GM21381 (cell line): ENCODE results near the gene CDCA7L.
"Not testable (repeated sequence)": the region's sequence is repeated elsewhere in the genome, so short reads cannot be mapped to it uniquely, and the experiment has no call there.

Experiments
- ATAC-seq: cut with Tn5 transposase; IDR thresholded peaks from one replicate; pipeline ENCODE4 v1.9.1; 2021; ENCODE audit warnings: mild to moderate bottlenecking, moderate library complexity; ENCODE audit not compliant: unreplicated experiment

The CDCA7L gene

DNA sequence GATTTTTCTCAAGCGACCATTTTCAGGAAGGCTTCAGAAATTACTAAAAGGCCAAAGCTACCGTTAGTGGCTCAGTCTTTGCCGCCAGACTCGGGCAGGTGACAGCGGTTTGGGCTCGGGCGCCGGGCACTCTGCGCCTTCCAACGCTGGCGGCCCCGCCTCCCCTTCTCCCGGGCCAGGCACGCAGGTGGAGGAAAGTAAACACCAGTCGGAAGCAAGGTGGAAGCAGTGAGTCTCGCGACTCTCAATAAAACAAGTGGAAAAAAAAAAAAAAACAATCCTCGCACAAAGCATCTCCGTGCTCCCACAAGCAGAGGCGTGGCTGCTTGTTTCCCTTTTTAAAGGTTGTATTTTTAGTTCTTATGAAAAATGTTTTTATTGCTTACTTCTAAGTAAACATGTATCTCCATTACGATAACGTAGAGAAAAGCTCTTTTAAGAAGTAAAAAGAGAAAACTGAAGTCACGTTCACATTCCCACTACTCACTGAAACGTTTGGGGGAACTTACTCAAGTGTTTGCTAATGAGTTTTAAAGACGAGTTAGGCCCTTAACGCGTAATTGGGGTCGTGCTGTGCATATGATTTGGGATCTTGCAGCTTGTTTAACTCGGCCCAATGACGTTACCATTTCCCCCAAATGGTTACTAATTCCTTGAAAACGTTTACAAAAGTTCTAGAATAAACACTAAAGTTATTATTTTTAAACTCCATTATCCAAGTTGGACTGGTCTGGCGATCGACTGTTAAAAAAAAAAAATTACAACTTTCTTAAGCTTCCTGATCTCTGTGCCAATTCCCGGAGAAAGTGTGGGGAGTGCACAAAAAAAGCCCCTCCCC lies 864 bp downstream of the CDCA7L start:
- ATAC-seq = no peak

DNA sequence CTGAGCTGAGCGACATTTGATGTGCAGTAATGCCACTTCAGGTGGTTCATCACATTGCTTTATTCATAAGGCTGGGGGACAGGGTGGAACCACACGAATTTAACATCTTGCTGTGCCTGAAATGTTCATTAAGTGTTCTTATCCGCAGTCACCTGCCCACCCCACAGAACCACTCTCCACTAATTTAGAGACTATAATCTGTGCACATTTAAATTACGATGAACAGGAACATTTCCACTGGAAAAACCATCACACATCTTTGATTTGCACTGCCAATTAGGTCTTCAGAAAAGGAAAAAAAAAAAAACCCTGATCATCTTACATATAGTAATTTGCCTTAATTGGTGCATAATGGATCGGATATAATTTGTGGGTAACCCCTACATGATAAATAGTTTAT lies 2.3 kb downstream of the CDCA7L start:
- ATAC-seq = no peak

DNA sequence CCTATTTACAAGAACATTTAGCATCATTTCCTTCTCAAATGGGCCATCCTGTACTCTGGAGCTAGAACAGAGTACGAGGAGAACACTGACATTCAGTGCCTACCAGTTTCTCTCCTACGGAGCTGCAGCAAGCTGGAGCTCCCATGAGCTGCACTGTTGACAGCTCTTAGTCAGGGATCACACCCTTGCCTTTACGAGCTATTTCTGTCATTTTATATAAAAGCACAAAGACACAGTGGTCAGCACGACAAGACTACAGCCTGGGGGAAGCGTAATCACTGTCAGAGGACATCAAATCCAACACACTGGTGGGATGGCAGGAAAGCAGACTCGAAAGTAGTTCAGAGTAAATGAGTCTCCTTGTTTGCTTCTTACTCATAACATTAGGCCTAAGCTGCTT lies 2.7 kb downstream of the CDCA7L start:
- no peak for ATAC-seq

DNA sequence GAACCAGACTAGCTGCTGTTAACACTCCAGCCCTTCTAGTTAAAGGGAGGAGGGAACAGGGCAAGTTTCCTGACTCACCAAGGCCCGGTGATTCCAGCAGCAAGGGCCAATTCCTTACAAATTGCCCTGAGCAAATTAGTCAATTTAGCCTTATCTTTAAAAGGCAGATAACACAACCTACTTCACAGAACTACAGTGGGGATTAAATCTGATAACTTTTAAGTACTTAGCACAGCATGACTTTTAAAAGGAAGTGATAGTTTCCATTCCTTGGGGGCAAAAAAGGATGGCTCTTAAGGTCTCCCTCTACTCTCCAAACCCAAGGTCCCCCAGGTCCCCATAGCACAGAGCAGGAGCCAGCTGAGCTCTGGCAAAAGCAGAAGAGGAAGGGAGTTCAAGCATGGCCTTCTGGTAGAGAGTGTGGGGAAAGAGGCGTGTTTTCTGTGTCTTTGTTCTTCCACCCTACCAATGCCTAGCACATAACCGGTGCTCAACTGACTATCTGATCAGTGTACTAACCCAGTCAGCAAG lies 4.0 kb downstream of the CDCA7L start:
- no peak for ATAC-seq

DNA sequence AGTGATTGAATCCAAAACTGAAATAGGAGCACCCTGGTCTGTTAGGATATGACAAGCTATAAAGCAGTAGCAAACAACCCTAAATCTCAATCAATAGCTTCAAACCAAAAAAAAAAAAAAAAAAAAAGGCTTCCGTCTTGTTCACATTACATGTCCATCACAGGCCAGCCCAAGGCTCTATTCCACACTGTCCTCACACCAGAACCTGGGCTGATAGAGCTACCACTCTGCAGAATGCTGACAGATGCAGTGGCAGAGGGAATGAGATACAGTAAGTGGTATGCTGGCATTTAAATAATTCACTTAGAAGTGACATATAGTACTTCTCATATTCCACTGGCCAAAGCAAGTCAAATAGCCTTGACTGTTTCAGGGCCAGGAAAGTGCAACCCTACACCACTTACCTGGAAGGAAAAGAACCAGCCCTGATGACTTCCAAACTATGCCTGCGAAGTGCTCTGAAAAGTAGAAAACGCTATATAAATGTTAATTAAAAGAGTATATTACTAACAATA lies 5.8 kb downstream of the CDCA7L start:
- no peak for ATAC-seq

DNA sequence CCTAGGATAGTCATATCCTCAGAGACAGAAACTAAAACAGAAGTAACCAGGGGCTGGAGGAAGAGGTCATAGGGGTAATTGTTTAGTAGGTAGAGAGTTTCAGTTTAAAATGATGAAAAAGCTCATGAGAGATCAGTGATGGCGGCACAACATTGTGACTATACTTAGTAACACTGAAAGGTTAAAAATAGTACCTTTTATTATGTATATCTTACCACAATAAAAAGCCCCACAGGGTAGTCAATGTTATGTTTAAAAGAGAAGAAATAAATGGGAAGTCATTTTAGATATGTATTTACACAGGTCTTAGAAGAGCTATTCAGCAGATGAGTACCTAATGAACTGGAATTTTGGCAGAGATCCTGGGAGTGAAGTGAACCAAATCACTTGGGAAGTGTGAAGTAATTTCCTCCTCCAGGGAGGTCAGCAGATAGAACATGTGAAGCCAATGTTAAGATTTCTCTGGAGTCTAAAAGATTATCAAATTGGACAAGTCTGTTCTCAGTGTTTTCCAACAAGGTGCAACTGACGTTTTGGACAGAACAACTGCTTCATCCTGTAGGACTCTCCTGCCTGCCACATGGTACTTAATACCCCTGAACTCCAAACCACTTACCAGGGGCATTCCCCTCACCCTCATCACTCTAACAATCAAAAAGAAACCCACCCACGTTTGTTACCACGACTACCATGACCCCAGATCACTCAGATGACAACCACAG lies 6.4 kb downstream of the CDCA7L start:
- ATAC-seq = peak; percentile 62

DNA sequence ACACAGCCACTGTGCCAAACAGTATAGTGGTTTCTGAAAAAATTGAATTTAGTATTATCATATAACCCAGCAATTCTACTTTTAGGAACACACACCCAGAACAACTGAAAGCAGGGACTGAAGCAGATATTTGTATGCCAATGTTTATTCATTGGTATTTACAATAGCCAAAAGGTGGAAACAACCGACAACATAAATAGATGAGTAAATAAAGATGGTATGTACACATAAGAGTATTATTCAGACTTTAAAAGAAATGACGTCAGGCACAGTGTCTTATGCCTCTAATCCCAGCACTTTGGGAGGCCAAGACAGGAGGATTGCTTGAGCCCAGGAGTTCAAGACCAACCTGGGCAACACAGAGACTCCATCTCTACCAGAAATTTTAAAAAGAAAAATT lies 7.2 kb downstream of the CDCA7L start:
- no peak for ATAC-seq

DNA sequence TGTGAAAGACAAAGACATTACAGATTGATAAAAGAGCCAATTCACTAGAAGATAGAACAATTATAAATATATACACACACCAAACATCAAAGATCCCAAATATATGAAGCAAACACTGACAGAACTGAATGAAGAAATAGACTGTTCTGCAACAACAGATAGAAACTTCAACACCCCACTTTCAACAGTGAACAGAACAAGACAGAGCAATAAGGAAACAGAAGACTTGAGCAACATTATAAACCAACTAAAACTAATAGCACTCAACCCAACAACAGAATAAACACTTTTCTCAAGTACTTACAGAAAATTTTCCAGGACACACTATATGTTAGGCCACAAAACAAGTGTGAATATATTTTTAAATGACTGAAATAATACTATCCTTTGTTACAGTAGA lies 10.9 kb downstream of the CDCA7L start:
- ATAC-seq = no peak

DNA sequence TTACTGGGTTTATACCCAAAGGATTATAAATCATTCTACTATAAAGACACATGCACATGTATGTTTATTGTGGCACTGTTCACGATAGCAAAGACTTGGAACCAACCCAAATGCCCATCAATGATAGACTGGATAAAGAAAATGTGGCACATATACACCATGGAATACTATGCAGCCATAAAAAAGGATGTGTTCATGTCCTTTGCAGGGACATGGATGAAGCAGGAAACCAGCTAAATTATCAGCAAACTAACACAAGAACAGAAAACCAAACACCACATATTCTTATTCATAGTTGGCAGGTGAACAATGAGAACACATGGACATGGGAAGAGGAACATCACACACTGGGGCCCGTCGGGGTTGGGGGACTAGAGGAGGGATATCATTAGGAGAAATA lies 12.4 kb downstream of the CDCA7L start:
- not testable (repeated sequence) for ATAC-seq

DNA sequence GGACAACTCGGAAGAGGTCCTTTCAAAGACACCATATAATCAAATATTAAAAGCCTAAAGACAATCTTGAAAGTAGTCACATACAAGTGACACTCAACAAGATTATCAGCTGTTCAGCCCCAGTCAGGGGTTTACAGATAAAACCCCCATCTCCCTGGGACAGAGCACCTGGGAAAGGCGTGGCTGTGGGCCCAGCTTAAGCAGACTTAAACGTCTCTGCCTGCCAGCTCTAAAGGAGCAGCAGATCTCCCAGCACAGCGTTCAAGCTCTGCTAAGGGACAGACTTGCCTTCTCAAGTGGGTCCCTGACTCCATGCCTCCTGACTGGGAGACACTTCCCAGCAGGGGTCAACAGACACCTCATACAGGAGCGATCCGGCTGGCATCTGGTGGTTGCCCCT lies 18.0 kb downstream of the CDCA7L start:
- no peak for ATAC-seq

DNA sequence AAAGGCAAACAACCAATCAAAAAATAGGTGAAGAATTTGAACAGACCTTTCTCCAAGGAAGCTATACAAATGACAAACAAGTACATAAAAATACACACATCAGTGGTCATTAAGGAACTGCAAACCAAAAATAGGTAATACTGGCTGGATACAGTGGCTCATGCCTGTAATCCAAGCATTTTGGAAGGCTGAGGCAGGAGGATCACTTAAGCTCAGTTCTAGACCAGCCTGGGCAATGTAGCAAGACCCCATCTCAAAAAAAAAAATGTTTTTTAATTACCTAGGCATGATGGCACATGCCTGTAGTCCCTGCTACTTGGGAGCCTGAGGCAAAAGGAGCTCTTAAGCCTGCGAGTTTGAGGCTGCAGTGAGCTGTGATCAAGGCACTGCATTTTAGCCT lies 19.3 kb downstream of the CDCA7L start:
- no peak for ATAC-seq

DNA sequence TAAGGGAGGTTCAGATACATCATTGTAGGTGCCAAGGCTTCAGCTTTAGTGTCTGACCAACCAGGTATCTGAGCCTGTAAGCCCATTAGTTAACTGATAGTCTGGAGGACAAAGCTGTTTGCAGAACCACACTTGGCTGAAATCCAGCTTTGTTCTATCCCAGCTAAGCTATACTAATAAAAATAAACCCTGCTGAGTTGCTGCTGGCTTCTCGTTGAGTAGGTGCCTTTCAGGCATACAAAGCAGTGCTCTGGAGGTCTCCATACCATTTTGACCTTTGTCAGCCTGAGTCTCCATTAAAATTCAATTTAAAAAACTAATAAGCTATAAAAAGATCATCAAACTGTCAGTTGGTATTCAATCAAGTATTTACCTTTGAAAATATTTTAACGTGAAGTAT lies 22.0 kb downstream of the CDCA7L start:
- no peak for ATAC-seq

DNA sequence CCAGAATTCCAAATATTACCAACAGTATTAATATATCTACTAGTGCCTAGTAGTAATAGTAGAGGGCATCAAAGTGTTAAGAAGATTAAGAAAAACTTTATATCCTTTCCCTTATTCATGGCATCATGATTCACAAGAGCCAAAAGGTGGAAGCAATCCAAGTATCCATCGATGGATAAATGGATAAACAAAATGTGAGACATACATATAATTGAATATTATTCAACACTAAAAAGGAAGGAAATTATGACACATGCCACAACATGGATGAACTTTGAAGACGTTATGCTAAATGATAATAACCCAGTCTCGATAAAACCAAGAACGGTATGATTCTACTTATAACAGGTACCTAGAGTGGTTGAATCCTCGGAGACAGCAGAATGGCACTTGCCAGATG lies 23.1 kb downstream of the CDCA7L start:
- ATAC-seq = no peak

DNA sequence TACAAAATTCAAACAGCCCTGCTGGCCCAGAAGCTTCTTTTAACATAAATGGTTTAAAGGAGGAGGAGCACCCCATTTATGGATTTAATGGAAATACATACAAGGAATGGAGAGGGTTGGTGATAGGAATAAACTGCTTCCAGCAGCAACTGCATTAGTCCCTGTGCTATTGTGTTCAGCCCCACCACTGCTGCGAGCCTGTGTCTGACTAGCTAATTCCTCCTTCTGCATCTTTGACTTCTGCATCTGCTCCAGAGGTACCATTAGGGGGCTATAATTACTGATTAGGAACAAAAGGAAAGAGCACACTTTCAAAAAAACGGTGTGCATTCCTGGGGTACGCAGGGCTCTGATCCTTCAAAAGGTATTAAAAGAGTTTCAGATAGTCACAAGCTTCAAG lies 24.8 kb downstream of the CDCA7L start:
- ATAC-seq = no peak

DNA sequence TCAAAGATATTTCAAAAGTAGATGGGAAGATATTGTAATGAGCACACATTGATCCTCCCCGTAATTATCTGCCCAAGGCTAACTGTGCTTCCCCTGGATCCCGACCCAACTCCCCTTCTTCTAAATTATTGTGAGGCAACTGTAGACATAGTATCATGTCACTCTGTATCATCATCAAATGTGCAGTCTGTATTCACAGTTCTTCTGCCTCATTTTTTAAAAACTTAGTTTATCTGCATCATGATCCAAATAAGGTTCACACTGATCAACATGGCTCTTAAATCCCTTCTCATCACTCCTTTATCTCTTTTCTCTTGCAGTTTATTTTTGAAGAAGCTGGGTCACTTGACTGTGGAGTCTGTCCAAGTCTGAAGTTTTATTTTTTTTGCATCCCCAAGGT lies 27.5 kb downstream of the CDCA7L start:
- no peak for ATAC-seq

DNA sequence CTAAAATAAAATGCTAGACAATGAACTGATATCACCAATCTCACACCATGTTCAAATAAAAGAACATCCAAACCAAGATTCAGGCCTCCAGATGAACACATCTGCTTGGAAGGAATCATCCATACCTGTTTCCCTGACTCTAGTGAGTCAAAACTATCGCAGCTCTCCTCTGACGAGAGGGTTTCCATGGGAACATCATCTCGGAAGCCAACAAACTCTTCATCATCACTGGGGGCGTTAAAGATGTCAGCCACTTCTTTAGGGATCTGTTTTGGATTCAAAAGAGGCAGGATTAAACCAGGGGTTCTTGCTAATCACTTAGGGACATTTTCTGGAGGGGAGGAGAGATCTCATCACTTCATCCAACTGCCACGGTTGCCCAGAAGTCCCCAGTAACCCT lies 29.1 kb downstream of the CDCA7L start:
- ATAC-seq = no peak

DNA sequence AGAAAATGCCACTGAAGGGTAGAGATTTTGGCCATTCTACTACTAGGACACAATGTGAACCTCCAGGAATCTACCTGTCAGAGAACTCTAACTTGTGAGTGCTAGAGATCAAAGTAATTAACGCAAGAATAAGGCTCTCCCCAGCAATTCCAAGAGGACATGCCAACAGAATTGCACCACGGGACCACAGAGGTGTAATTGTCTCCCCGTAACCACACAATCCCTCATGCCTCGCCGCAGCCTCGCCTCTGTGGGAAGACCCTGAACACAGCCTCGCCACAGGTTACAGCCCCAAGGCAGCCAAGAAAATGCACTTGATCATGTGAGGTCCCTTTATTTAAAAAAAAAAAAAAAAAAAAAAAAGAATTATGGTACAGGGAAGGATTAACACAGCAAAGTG lies 29.5 kb downstream of the CDCA7L start:
- no peak for ATAC-seq

DNA sequence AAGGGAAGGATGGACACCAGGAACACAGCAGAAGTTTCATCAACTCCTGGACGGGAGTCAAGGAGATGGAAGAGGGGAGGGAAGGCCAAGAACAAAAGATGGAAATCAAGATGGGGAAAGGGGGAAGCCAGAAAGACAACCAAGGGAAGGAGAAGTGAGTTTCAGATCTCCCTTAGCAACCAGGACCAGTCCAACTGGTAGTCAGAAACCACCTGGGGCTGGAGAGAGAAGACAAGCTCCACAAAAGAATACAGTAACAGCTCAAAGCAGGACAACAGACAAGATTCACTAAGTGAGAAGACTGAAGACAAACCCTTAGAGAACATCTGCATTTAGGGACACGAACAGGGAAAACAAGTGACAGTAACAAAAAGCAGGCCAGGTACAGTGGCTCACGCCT lies 30.6 kb downstream of the CDCA7L start:
- no peak for ATAC-seq

DNA sequence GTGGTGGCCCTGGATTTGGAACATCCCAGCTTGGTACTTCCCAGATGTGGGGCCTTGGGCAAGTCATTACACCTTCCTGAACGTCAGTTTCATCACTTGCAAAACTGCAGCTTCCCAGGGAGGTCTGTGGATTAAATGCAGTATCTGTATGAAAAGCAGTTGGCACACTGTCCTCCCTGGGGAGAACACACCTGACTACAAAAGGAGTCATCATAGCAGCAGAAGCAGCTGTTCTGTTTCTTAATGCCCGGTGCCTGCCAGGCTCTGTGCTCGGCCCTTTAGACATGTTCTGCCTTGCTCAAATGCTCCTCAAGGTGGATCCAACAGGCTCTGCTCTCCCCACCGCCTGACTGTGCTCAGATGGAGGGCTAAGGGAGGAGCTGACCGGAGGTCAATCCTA lies 31.0 kb downstream of the CDCA7L start:
- no peak for ATAC-seq

DNA sequence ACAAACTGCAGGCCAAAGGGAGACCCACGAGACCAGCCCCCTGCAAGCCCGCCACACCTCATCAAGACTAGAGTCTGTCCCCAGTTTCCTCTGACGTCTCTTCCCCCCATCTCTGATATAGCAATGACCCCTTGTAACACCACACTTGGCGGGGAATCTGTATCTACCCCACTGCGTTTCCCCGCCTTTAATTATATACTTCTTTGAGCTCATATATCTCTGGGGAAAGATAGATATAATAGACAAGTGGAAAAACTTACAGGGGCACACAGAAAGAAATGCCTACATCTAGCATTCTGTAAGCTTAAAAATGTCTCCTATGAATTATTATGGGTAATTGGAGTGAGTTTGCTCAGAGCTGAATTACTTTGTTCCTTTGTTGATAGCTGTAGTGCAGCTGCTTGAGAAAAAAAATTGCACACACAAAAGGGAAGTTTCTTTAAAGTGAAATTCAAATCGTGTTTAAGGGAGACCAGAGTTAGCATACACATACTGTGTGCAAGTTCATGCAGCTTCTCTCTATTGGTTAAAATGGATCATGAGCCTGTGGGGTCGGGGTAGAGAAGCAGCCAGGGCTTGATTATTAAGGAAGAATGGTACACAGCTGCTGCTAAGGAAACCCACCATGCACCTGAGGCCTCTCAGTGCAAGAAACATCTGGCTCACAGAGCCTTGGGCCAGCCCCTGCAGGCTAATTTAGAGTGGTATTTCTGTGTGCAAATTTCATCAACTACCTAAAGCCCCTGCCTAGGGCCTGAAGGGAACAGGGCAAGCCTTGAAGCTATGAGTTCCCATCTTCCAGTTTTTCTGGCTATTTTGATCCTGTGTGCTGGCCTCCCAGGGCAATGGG lies 32.5 kb downstream of the CDCA7L start:
- ATAC-seq = no peak

DNA sequence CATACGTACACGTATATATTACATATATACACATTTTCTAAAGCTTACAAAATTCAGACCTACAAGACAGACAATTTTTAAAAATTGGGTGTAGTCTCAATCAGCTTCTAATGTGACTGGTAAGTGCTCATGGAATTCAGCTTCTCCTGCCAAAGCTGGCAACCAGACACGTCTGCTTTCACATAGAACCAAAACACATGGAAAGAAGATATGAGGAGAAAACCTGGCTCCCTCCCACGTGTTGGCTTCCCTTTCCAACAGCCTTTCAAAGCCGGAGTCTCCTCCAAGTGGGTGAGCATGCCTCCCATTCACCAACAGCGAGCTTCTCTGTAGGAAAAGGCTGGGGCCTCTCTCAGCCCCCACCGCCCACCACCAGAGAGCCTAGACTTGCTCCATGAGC lies 33.4 kb downstream of the CDCA7L start:
- no peak for ATAC-seq
